Kidney epithelial cell (primary cell): ENCODE results near the gene TRERF1. TPM values are rescaled to one million over a fixed set of nuclear protein-coding genes. Genes with fewer than 3 reads are reported as not detected.

Experiments
- DNase-seq: peaks from one replicate; pipeline ENCODE4 v3.0.0-alpha.2; 2010; ENCODE audit warnings: low read depth
- H3K27me3 ChIP-seq: 2 replicates; pipeline ENCODE4 v1.6.0; 2011; ENCODE audit warnings: low read length; ENCODE audit not compliant: control insufficient read depth, insufficient read depth
- H3K36me3 ChIP-seq: 2 replicates; pipeline ENCODE4 v1.5.1; 2011; ENCODE audit warnings: low read length; ENCODE audit not compliant: control insufficient read depth, insufficient read depth
- H3K4me3 ChIP-seq: 2 replicates; pipeline ENCODE4 v1.5.1; 2011; ENCODE audit warnings: low read depth, mild to moderate bottlenecking, control low read depth, low read length
- CTCF ChIP-seq: IDR thresholded peaks from 2 replicates; pipeline ENCODE4 v1.5.1; 2011; ENCODE audit warnings: mild to moderate bottlenecking, moderate library complexity, low read length, control low read depth, inconsistent platforms; ENCODE audit not compliant: insufficient read depth, poor library complexity, severe bottlenecking
- total RNA-seq: library from RNA; depleted of rRNA; stranded (reverse); fragments of >200 nt; gene quantifications from 2 replicates; pipeline ENCODE4 v1.2.3, GENCODE V29; 2015

The TRERF1 gene
- total RNA-seq, 1 donor from 2014 or later, result 1.4 TPM

- no peak for DNase-seq
- no peak overlapping the region for H3K4me3 ChIP-seq
- H3K36me3 ChIP-seq, result no peaks in the 10 kb centered on the region
- TF ChIP-seq CTCF, result no peak
- H3K27me3 ChIP-seq, result no peaks in the 10 kb centered on the region
Observed at GRCh38 chr6:42431356-42431755, 20.4 kb downstream of the TRERF1 start.

DNA sequence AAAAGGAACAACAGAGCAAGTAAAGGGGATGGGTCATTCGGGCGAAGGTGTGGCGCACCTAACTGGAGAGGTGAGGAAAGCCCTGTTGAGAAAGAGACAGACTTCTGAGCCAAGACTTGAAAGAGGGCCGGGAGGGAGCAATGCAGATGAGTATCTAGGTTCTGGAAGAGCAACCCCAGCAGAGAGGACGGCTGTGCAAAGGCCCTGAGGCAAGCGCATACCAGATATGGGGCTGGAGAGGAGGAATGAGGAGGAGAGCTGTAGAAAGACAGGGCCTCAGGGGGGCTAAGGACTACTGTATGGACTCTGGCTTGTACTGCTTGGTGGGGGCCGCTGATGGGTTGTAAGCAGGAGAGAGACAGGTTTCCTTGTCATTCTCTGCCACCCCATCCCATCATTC, 21.9 kb downstream of the TRERF1 start:
- TF ChIP-seq CTCF, result no peak
- DNase-seq, result no peak
- H3K4me3 ChIP-seq, result no peak overlapping the region
- H3K27me3 ChIP-seq, result no peaks in the 10 kb centered on the region
- no peaks in the 10 kb centered on the region for H3K36me3 ChIP-seq

- Histone ChIP-seq H3K27me3 (no peaks in the 10 kb centered on the region), H3K4me3 (no peak overlapping the region), H3K36me3 (no peaks in the 10 kb centered on the region)
- DNase-seq, result no peak
- TF ChIP-seq CTCF, result no peak
Observed at GRCh38 chr6:42429042-42429585, 22.6 kb downstream of the TRERF1 start.

- no peak for DNase-seq
- Histone ChIP-seq H3K36me3 (no peaks in the 10 kb centered on the region), H3K4me3 (no peak overlapping the region), H3K27me3 (no peaks in the 10 kb centered on the region)
- TF ChIP-seq CTCF, result no peak
Observed at GRCh38 chr6:42428326-42429041, 23.2 kb downstream of the TRERF1 start.

DNA sequence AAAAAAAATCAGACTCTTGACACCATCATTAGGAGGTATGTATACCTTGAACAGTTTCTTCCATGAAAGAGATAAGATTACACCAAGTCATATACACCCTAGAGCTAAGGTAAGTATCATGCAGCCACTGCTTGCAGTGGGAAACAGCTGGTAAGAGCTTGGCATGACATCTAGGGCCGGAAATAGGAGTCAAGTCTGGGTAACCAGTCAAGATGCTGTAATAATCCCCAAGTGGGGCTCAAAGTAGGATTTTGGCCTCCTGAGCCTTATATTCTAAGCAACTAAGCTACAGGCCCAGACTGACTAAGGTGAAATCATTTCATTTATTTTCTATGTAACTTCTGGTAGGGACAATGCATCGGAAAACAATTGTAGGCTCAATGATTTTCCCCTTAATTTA, 23.9 kb downstream of the TRERF1 start:
- H3K36me3 ChIP-seq, result no peaks in the 10 kb centered on the region
- no peak for DNase-seq
- no peak for TF ChIP-seq CTCF
- H3K4me3 ChIP-seq, result no peak overlapping the region
- no peaks in the 10 kb centered on the region for H3K27me3 ChIP-seq

DNA sequence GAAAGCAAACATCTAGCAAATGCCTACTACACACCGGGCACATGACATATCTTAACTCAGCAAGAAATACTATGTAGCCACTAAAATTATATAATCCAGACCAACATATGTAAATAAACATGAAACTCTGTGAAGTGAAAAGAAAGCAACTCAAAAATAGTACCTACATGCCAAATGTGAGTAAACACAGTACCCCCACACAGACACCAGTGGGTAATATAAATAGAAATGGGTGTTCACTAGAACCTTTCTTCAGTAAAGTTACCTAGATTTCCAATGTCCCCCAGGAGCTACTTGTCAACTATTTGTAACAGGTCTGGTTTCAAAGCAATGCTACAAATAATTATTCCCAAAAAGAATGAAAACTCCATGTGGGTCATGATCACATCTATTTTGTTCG, 25.5 kb downstream of the TRERF1 start:
- H3K36me3 ChIP-seq, result no peaks in the 10 kb centered on the region
- DNase-seq, result no peak
- no peak for TF ChIP-seq CTCF
- no peak overlapping the region for H3K4me3 ChIP-seq
- H3K27me3 ChIP-seq, result no peaks in the 10 kb centered on the region
